GM12874 (cell line): ENCODE results near the gene CCDC188.

Experiments used
- CTCF ChIP-seq: IDR thresholded peaks from 2 replicates; pipeline ENCODE4 v1.5.1; 2011; ENCODE audit warnings: low read depth, mild to moderate bottlenecking, control low read depth, low read length, moderate library complexity; ENCODE audit not compliant: insufficient read depth

Gene CCDC188

GRCh38 chr22:20194681-20195593 is 44.1 kb upstream of the CCDC188 start:
- TF ChIP-seq CTCF, result peak; percentile 27; the same call in 1 of the 2 replicates

- no peak for TF ChIP-seq CTCF
Observed at GRCh38 chr22:20193761-20194494, 43.1 kb upstream of the CCDC188 start.

- no peak for TF ChIP-seq CTCF
Observed at GRCh38 chr22:20192972-20193760, 42.3 kb upstream of the CCDC188 start.

GRCh38 chr22:20192293-20192971 is 41.6 kb upstream of the CCDC188 start:
- TF ChIP-seq CTCF, result no peak

- TF ChIP-seq CTCF, result no peak
Observed at GRCh38 chr22:20191803-20192202, 40.9 kb upstream of the CCDC188 start.

GRCh38 chr22:20191000-20191515 is 40.2 kb upstream of the CCDC188 start:
- no peak for TF ChIP-seq CTCF
